NB4 (cell line): Measurements from ENCODE around the gene DPF3.
"Not testable (repeated sequence)": the region's sequence is repeated elsewhere in the genome, so short reads cannot be mapped to it uniquely, and the experiment has no call there.

ENCODE experiments used
- DNase-seq: peaks from one replicate; pipeline ENCODE4 v3.0.0; 2010; ENCODE audit warnings: low read depth
- H3K4me3 ChIP-seq: one replicate; pipeline ENCODE4 v1.5.1; 2011; ENCODE audit warnings: mild to moderate bottlenecking, low read depth, low read length, moderate library complexity
- CTCF ChIP-seq: IDR thresholded peaks from one replicate; pipeline ENCODE4 v1.5.1; 2012; ENCODE audit warnings: low read depth, low read length
- MYC ChIP-seq: IDR thresholded peaks from 2 replicates; pipeline ENCODE4 v1.6.1; 2011; ENCODE audit warnings: low read depth, low read length
- POLR2A ChIP-seq: IDR thresholded peaks from 2 replicates; pipeline ENCODE4 v1.6.1; 2011; ENCODE audit warnings: mild to moderate bottlenecking; ENCODE audit not compliant: insufficient read length; ENCODE audit errors: extremely low read depth
- TF ChIP-seq, protein P1 (sequence below): IDR thresholded peaks from 2 replicates; pipeline ENCODE4 v1.6.1; 2011; ENCODE audit warnings: low read depth, low read length

DPF3 gene

DNA sequence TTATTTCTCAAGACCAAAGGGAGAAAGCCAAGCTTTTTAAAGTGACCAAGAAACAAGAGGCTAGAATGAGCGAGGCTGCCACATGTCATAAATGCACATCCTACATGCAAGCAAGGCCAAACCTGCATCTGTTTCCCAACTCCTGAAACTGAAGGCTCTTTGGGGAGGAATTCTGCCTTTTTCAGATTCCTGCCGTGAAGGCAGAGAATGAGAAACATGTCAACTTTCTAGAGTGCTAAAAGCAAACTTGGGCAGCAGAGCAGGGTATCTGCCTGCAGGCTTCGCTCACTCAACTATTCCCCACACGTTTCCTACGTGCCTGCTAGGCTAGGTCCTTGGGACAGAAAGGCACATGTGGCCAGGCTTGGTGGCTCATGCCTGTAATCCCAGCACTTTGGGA, 15.2 kb downstream of the DPF3 start:
- TF ChIP-seq CTCF (no peak), POLR2A (no peak), MYC (no peak)
- TF ChIP-seq, protein P1, sequence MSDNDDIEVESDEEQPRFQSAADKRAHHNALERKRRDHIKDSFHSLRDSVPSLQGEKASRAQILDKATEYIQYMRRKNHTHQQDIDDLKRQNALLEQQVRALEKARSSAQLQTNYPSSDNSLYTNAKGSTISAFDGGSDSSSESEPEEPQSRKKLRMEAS, result no peak
- no peak for DNase-seq
- H3K4me3 ChIP-seq, result no peak overlapping the region

- H3K4me3 ChIP-seq, result no peak overlapping the region
- no peak for DNase-seq
- TF ChIP-seq POLR2A (no peak), CTCF (no peak), MYC (no peak)
- TF ChIP-seq, protein P1, result no peak
Observed at GRCh38 chr14:72876710-72877063, 17.2 kb downstream of the DPF3 start.

DNA sequence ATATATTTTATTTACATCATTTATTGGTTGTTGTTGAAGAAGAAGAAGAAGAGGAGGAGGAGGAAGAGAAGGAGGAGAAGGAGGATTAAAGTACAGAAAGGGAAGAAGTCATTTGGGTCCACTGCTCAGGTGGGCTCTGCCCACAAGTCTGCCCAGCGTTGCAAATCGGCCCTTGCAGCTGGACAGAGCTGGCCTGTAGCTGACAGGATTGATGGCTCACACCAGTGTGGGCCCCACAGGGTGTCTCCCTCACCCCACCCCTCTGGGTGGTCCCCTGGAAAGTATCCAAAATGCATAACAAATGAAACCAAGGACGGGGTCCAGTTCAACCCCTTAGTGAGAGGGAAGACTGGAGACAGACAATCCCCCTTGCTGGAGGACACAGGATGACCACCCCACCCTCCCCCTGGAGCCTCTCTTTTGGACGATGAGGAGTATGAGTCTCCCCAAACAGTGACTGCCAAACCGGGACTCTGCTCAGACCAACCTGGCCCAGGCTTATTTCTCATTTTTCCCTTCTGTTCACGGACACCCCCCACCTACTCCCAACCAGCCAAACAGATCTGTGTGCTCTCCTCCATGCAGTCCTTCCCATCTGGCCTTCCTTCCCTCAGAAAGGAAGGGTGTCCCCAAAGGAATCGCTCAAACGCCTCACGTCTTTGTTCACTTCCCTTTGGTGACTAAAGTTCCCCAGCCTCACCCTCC, 17.7 kb downstream of the DPF3 start:
- no peak for DNase-seq
- TF ChIP-seq POLR2A, result no peak
- no peak overlapping the region for H3K4me3 ChIP-seq

GRCh38 chr14:72870878-72871277, 23.0 kb downstream of the DPF3 start:
- not testable (repeated sequence) for DNase-seq, H3K4me3 ChIP-seq

GRCh38 chr14:72869407-72870329, 24.2 kb downstream of the DPF3 start:
- DNase-seq, result no peak
- TF ChIP-seq, protein P1, result no peak
- TF ChIP-seq POLR2A (no peak), CTCF (no peak), MYC (no peak)
- H3K4me3 ChIP-seq, result no peak overlapping the region

GRCh38 chr14:72868500-72868899, 25.4 kb downstream of the DPF3 start:
- no peak overlapping the region for H3K4me3 ChIP-seq
- TF ChIP-seq POLR2A (no peak), MYC (no peak), CTCF (no peak)
- TF ChIP-seq, protein P1, result no peak
- DNase-seq, result no peak

GRCh38 chr14:72864712-72865365, 29.1 kb downstream of the DPF3 start:
- no peak for DNase-seq
- no peak overlapping the region for H3K4me3 ChIP-seq
- TF ChIP-seq POLR2A (no peak), MYC (no peak), CTCF (no peak)
- TF ChIP-seq, protein P1, result no peak
